ENCODE measurements around the gene MTHFD1L.

MTHFD1L gene

DNA sequence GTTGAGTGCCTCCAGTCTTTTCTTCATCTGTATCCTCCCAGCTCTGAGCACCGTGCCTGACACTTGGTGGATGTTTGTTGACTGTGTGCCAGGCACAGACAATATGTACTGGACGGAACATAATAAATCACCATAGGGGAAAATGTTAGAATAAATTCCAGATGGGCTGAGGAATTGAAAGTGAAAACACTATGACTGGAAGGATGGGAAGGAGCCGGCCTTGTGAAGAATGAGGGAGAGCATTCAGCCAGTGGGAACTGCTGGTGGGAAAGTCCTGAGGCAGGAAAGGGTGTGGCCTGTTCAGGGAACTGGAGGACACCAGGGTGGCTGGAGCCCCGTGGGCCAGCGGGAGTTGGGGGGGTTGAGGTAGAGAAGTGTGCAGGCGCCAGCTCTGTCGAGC, 75.4 kb downstream of the MTHFD1L start:
- H3K27ac ChIP-seq: no peak overlapping the region
- TF ChIP-seq EZH2 (IDR thresholded peaks at IDR 0.05) (no peak), POLR2AphosphoS5 (IDR thresholded peaks at IDR 0.05; ENCODE audit: borderline replicate concordance, low read depth, low read length) (no peak), FOXP2 (optimal IDR thresholded peaks at IDR 0.05; ENCODE audit: control extremely low read depth, extremely low read length, insufficient read depth) (no peak)
- no peak overlapping the region for H3K4me3 ChIP-seq
- H3K36me3 ChIP-seq (ENCODE audit: insufficient read depth, low read length): peaks cover 44% of the 10 kb centered on the region; the same call in 1 of the 2 replicates
- DNase-seq (ENCODE audit: low read depth, low spot score): no peak
- no peak overlapping the region for H3K9ac ChIP-seq (ENCODE audit: insufficient read length)
- no peaks in the 10 kb centered on the region for H3K9me3 ChIP-seq (ENCODE audit: low read depth, low read length)

DNA sequence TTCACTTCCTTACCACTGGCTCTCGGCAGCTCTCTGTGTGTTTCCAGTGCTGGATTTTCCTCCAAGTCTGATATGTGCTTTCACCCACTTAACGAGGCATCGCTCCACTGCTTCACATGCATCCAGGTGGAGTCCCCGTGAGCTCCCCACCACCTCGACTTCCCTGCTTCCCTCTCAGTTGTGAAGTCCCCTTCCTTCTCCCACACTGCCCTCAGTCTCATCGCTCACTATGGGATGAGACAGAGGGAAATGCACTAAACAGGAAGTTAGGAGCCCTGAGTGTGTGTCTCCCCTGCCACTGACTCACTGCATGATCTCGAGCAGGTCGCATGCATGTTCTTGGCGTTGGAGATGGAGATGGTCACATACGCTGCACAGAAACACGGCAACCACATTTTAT, 84.0 kb downstream of the MTHFD1L start:
- no peak for DNase-seq (ENCODE audit: low read depth, low spot score)
- H3K27ac ChIP-seq: no peak overlapping the region
- H3K36me3 ChIP-seq (ENCODE audit: insufficient read depth, low read length): peaks cover 48% of the 10 kb centered on the region
- TF ChIP-seq FOXP2 (optimal IDR thresholded peaks at IDR 0.05; ENCODE audit: control extremely low read depth, extremely low read length, insufficient read depth): no peak
- no peak for TF ChIP-seq EZH2 (IDR thresholded peaks at IDR 0.05)
- TF ChIP-seq POLR2AphosphoS5 (IDR thresholded peaks at IDR 0.05; ENCODE audit: borderline replicate concordance, low read depth, low read length): no peak
- H3K9me3 ChIP-seq (ENCODE audit: low read depth, low read length): no peaks in the 10 kb centered on the region
- H3K4me3 ChIP-seq: no peak overlapping the region
- no peak overlapping the region for H3K9ac ChIP-seq (ENCODE audit: insufficient read length)

DNA sequence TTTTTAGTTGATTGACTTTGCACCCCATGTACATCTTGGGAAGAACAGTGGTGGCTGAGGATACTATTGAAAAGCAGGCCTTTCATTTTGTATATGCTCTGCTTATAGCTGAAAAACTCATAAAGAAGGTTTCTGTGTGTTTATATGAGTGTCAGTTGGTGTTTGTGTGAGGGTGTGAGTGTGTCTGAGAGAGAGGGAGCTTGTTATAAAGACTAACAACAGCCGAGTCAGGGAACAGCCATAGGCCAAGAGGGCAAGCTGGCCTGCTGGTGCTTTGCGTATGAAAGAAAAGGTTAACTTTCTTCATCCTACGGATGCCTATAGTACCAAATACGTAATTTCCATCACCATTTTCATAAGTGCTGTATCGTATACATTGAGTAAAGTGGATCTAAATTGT, 88.3 kb downstream of the MTHFD1L start:
- Histone ChIP-seq H3K36me3 (ENCODE audit: insufficient read depth, low read length) (peaks cover 52% of the 10 kb centered on the region), H3K9ac (ENCODE audit: insufficient read length) (no peak overlapping the region), H3K4me3 (no peak overlapping the region), H3K9me3 (ENCODE audit: low read depth, low read length) (no peaks in the 10 kb centered on the region), H3K27ac (no peak overlapping the region)
- DNase-seq (ENCODE audit: low read depth, low spot score): no peak
- TF ChIP-seq EZH2 (IDR thresholded peaks at IDR 0.05) (no peak), POLR2AphosphoS5 (IDR thresholded peaks at IDR 0.05; ENCODE audit: borderline replicate concordance, low read depth, low read length) (no peak), FOXP2 (optimal IDR thresholded peaks at IDR 0.05; ENCODE audit: control extremely low read depth, extremely low read length, insufficient read depth) (no peak)

DNA sequence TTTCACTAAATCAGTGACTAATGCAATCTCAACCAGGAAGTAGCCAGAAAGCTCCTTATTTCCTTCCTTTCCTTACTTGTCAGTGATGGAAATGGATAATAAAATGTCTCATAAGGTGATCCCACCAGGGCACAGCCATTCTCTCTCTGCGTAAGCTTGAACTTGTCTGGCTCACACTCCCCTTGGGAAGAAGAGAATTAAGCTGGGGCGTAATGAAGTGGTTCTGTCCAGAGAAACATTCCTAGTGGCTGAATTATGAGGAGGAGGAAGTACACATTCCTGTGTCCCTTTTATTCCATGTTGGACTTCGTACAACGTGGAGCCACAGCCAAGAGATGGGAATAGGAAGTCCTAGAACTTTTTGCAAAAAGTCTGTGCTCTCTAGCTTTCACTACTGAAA, 93.7 kb downstream of the MTHFD1L start:
- Histone ChIP-seq H3K27ac (no peak overlapping the region), H3K4me3 (no peak overlapping the region), H3K36me3 (ENCODE audit: insufficient read depth, low read length) (peaks cover 27% of the 10 kb centered on the region; the same call in 1 of the 2 replicates), H3K9me3 (ENCODE audit: low read depth, low read length) (no peaks in the 10 kb centered on the region), H3K9ac (ENCODE audit: insufficient read length) (no peak overlapping the region)
- TF ChIP-seq FOXP2 (optimal IDR thresholded peaks at IDR 0.05; ENCODE audit: control extremely low read depth, extremely low read length, insufficient read depth) (no peak), EZH2 (IDR thresholded peaks at IDR 0.05) (no peak), POLR2AphosphoS5 (IDR thresholded peaks at IDR 0.05; ENCODE audit: borderline replicate concordance, low read depth, low read length) (no peak)
- DNase-seq (ENCODE audit: low read depth, low spot score): no peak

DNA sequence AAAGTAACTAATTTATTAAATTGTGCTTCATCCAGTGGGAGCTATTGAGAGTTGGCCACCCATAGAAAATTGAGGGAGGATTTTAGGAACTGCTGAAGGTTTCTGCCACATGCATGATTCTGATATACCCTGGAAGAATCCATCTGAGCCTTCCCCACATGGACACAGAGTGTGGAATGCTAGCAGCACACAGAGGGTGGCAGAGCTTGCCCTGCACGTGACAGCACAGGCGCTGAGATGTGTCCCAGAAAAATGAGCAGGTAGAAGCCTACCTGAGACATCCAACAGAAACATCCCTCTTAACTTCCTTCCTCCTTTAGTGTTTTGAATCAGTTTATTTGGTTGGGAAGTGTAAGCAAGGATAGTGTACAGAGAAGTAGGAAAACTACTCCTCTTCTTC, 96.9 kb downstream of the MTHFD1L start:
- DNase-seq (ENCODE audit: low read depth, low spot score): no peak
- Histone ChIP-seq H3K36me3 (ENCODE audit: insufficient read depth, low read length) (peaks cover 15% of the 10 kb centered on the region; the same call in 1 of the 2 replicates), H3K27ac (no peak overlapping the region), H3K9ac (ENCODE audit: insufficient read length) (no peak overlapping the region), H3K4me3 (no peak overlapping the region), H3K9me3 (ENCODE audit: low read depth, low read length) (no peaks in the 10 kb centered on the region)
- no peak for TF ChIP-seq FOXP2 (optimal IDR thresholded peaks at IDR 0.05; ENCODE audit: control extremely low read depth, extremely low read length, insufficient read depth)
- no peak for TF ChIP-seq POLR2AphosphoS5 (IDR thresholded peaks at IDR 0.05; ENCODE audit: borderline replicate concordance, low read depth, low read length)
- no peak for TF ChIP-seq EZH2 (IDR thresholded peaks at IDR 0.05)

DNA sequence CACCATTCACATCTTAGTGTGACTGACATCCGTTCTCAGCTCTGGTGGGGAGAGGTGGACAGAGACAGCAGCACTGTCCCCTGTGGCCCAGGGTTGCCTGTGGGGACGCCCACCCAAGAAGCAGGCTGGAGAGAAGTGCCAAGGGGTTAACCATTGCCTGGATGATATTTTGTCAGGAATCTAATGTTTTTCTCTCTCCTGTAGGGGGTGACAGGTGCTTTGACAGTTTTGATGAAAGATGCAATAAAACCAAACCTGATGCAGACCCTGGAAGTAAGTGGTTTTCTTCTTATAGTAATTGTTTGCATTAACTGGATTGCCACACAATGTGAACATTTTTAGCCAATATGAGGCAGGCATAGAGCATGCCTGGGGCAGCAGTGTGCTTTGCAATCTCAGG, 99.3 kb downstream of the MTHFD1L start:
- TF ChIP-seq EZH2 (IDR thresholded peaks at IDR 0.05) (no peak), FOXP2 (optimal IDR thresholded peaks at IDR 0.05; ENCODE audit: control extremely low read depth, extremely low read length, insufficient read depth) (no peak), POLR2AphosphoS5 (IDR thresholded peaks at IDR 0.05; ENCODE audit: borderline replicate concordance, low read depth, low read length) (no peak)
- no peak for DNase-seq (ENCODE audit: low read depth, low spot score)
- Histone ChIP-seq H3K27ac (no peak overlapping the region), H3K4me3 (no peak overlapping the region), H3K9me3 (ENCODE audit: low read depth, low read length) (no peaks in the 10 kb centered on the region), H3K36me3 (ENCODE audit: insufficient read depth, low read length) (peaks cover 15% of the 10 kb centered on the region; the same call in 1 of the 2 replicates), H3K9ac (ENCODE audit: insufficient read length) (no peak overlapping the region)

DNA sequence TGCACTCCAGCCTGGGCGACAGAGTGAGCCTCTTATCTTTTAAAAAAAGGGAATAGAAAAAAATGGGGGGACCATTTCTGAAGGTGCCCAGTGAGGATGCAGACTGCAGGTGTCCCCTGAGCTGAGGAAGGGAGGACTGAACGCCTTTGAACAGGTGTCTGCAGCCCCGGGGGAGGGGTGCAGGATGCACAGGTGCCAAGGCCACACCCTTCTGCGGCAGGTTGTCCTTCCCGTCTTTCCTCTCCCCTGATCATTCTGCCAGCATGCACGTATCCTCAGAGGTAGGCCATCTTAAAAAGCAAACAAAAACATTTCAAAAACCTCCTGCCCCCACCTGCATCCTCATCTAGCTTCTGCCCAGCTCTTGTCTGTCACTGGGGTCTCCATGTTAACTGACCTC, 101.3 kb downstream of the MTHFD1L start:
- H3K9me3 ChIP-seq (ENCODE audit: low read depth, low read length): no peaks in the 10 kb centered on the region
- H3K9ac ChIP-seq (ENCODE audit: insufficient read length): no peak overlapping the region
- DNase-seq (ENCODE audit: low read depth, low spot score): no peak
- no peak for TF ChIP-seq POLR2AphosphoS5 (IDR thresholded peaks at IDR 0.05; ENCODE audit: borderline replicate concordance, low read depth, low read length)
- TF ChIP-seq EZH2 (IDR thresholded peaks at IDR 0.05): no peak
- no peak for TF ChIP-seq FOXP2 (optimal IDR thresholded peaks at IDR 0.05; ENCODE audit: control extremely low read depth, extremely low read length, insufficient read depth)
- no peak overlapping the region for H3K4me3 ChIP-seq
- H3K36me3 ChIP-seq (ENCODE audit: insufficient read depth, low read length): peaks cover 14% of the 10 kb centered on the region; the same call in 1 of the 2 replicates
- H3K27ac ChIP-seq: no peak overlapping the region

DNA sequence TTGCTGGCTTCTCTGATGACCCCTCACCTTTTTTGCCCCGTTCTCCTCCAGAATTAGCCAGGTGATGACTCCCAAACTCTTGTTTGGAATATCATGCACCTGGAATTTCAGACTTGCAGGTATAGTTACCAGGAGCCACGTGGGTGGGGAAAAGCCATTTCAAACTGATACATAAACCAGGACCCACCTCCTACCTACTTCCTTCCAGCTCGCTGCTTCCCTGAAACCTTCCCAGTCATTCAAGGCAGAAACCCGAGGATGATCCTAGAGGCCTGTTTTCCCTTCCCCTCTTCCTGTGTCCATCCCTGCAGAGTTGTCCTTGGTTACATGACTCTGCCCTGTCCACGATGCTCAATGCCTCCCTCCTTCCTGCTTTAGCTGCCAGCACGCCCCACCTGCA, 101.9 kb downstream of the MTHFD1L start:
- DNase-seq (ENCODE audit: low read depth, low spot score): no peak
- no peak for TF ChIP-seq FOXP2 (optimal IDR thresholded peaks at IDR 0.05; ENCODE audit: control extremely low read depth, extremely low read length, insufficient read depth)
- TF ChIP-seq POLR2AphosphoS5 (IDR thresholded peaks at IDR 0.05; ENCODE audit: borderline replicate concordance, low read depth, low read length): no peak
- no peak for TF ChIP-seq EZH2 (IDR thresholded peaks at IDR 0.05)
- H3K36me3 ChIP-seq (ENCODE audit: insufficient read depth, low read length): peaks cover 19% of the 10 kb centered on the region; the same call in 1 of the 2 replicates
- H3K27ac ChIP-seq: no peak overlapping the region
- H3K9ac ChIP-seq (ENCODE audit: insufficient read length): no peak overlapping the region
- no peaks in the 10 kb centered on the region for H3K9me3 ChIP-seq (ENCODE audit: low read depth, low read length)
- H3K4me3 ChIP-seq: no peak overlapping the region

DNA sequence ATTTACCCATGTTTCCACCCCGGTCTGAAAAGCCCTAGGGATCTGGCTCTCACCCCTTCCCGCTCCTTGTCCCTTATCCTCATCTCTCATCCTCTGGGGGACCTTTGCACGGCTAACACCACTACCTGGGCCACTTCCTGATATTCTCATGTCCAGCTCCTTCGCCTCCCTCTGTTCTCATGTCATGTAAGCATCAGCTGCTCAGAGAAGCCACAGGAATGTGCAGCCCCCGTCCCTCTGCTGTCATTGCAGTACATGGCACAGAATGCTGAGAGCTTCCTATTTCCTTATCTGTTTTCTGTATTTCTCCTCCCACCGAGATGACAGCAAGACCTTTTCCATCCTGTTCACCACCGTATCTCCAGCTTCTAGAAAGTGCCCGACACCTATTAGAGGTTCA, 102.4 kb downstream of the MTHFD1L start:
- TF ChIP-seq FOXP2 (optimal IDR thresholded peaks at IDR 0.05; ENCODE audit: control extremely low read depth, extremely low read length, insufficient read depth): no peak
- no peak for TF ChIP-seq POLR2AphosphoS5 (IDR thresholded peaks at IDR 0.05; ENCODE audit: borderline replicate concordance, low read depth, low read length)
- no peak for TF ChIP-seq EZH2 (IDR thresholded peaks at IDR 0.05)
- Histone ChIP-seq H3K27ac (no peak overlapping the region), H3K36me3 (ENCODE audit: insufficient read depth, low read length) (peaks cover 22% of the 10 kb centered on the region), H3K9me3 (ENCODE audit: low read depth, low read length) (no peaks in the 10 kb centered on the region), H3K9ac (ENCODE audit: insufficient read length) (no peak overlapping the region), H3K4me3 (no peak overlapping the region)
- DNase-seq (ENCODE audit: low read depth, low spot score): no peak
